K562 (cell line): ENCODE data around the gene HRH1. TPM values are rescaled to one million over a fixed set of nuclear protein-coding genes. Genes with fewer than 3 reads are reported as not detected.
"Not testable (repeated sequence)": the region's sequence is repeated elsewhere in the genome, so short reads cannot be mapped to it uniquely, and the experiment has no call there.

Experiments
- ATAC-seq: fragments of 200-7000 bp; cut with Tn5 transposase; 3 replicates; pipeline ENCODE4 v1.9.1; 2020; ENCODE audit warnings: moderate library complexity
- BruUV-seq: library from RNA; stranded (reverse); fragments of 400-500 nt; replicated peaks from 2 replicates; lab custom pipeline; 2021; lab: Mats Ljungman, UMichigan
- CTCF ChIA-PET: fragments of 300-600 bp; formaldehyde crosslinking; extraction: SDS; loops from one replicate; lab custom pipeline; 2021; ENCODE audit warnings: low intra/inter-chr PET ratio; lab: Yijun Ruan, JAX
- POLR2A ChIA-PET: fragments of 300-600, 350-650 bp; sonication (Branson Sonifier 250); formaldehyde crosslinking; extraction: SDS; loops from one replicate; lab custom pipeline; 2021; ENCODE audit warnings: antibody characterized with exemption, inconsistent platforms; lab: Yijun Ruan, JAX
- DNase-seq, 4 experiments: peaks; one replicate each; pipeline versions ENCODE4 v3.0.0 to v3.0.0-alpha.2; 2011 to 2018; ENCODE audit warnings: low spot score in 3 of 4, mixed read lengths in 3 of 4; ENCODE audit errors: extremely low read depth in 1 of 4
- FAIRE-seq: peaks from 2 replicates; lab custom pipeline; 2011; peaks lifted over from hg19 to GRCh38; lab: Jason Lieb, UNC
- H2AFZ ChIP-seq: 2 replicates; pipeline ENCODE4 v1.6.0; 2011; ENCODE audit warnings: low read depth, low read length, control low read depth, inconsistent platforms
- H3K27ac ChIP-seq: fragments of 200-600 bp; 3 replicates; pipeline ENCODE4 v1.8.0; 2011; ENCODE audit warnings: low read depth, mild to moderate bottlenecking, control low read depth, inconsistent platforms, low read length, moderate library complexity, mixed read lengths; ENCODE audit errors: extremely low read depth
- H3K27me3 ChIP-seq, 2 experiments: fragments of 300-600 bp in 1 of 2; 2 replicates in 1 of 2; 3 replicates in 1 of 2; pipeline versions ENCODE4 v1.6.0 to v1.8.0; 2011; ENCODE audit warnings: inconsistent platforms in 2 of 2, low read length in 2 of 2, mild to moderate bottlenecking in 1 of 2, mixed read lengths in 1 of 2, moderate library complexity in 1 of 2; ENCODE audit not compliant: control insufficient read depth in 2 of 2, insufficient read depth in 2 of 2
- H3K36me3 ChIP-seq: fragments of 300-600 bp; 3 replicates; pipeline ENCODE4 v1.8.0; 2011; ENCODE audit warnings: mild to moderate bottlenecking, low read length, inconsistent platforms; ENCODE audit not compliant: control insufficient read depth, insufficient read depth
- H3K4me1 ChIP-seq, 2 experiments: fragments of 200-600 bp in 1 of 2; replicated peaks in 1 of 2; 2 replicates in 1 of 2; 3 replicates in 1 of 2; pipeline versions ENCODE4 v1.5.1 to v1.8.0; 2011; ENCODE audit warnings: inconsistent platforms in 2 of 2, low read length in 2 of 2, mild to moderate bottlenecking in 1 of 2, mixed read lengths in 1 of 2, moderate library complexity in 1 of 2; ENCODE audit not compliant: control insufficient read depth in 2 of 2, insufficient read depth in 2 of 2
- H3K4me2 ChIP-seq: 2 replicates; pipeline ENCODE4 v1.6.1; 2011; ENCODE audit warnings: low read length, control low read depth, inconsistent platforms, mixed read lengths; ENCODE audit not compliant: insufficient read depth
- H3K4me3 ChIP-seq: fragments of 200-600 bp; sonication (generic), shearing (Covaris generic); 2 replicates; pipeline ENCODE4 v1.5.1; 2016; ENCODE audit warnings: control low read depth, inconsistent platforms
- H3K79me2 ChIP-seq: fragments of 200-600 bp; 3 replicates; pipeline ENCODE4 v1.8.0; 2011; ENCODE audit warnings: low read length, inconsistent platforms; ENCODE audit not compliant: control insufficient read depth, insufficient read depth
- H3K9ac ChIP-seq, 2 experiments: 2 replicates each; pipeline versions ENCODE4 v1.6.0 to v1.6.1; 2011; ENCODE audit warnings: low read depth in 2 of 2, low read length in 2 of 2, control low read depth in 1 of 2, inconsistent platforms in 1 of 2, mild to moderate bottlenecking in 1 of 2, mixed read lengths in 1 of 2; ENCODE audit not compliant: insufficient read depth in 1 of 2
- H3K9me1 ChIP-seq: one replicate; pipeline ENCODE4 v1.6.0; 2011; ENCODE audit warnings: inconsistent platforms, mild to moderate bottlenecking, low read length, moderate library complexity; ENCODE audit not compliant: control insufficient read depth, insufficient read depth
- H3K9me3 ChIP-seq: replicated peaks from 2 replicates; pipeline ENCODE4 v1.5.1; 2011; ENCODE audit warnings: low read depth, low read length, inconsistent platforms; ENCODE audit not compliant: control insufficient read depth, insufficient read depth
- H4K20me1 ChIP-seq: replicated peaks from 2 replicates; pipeline ENCODE4 v1.6.1; 2011; ENCODE audit warnings: low read length, inconsistent platforms, mixed read lengths; ENCODE audit not compliant: control insufficient read depth, insufficient read depth
- CTCF ChIP-seq, 3 experiments: IDR thresholded peaks in 2 of 3; conservative IDR thresholded peaks in 1 of 3; 2 replicates each; pipeline ENCODE4 v1.5.1; 2011 to 2012; ENCODE audit warnings: low read length in 3 of 3, mild to moderate bottlenecking in 3 of 3, control low read depth in 2 of 3, improper control_type of control experiment in 1 of 3, inconsistent platforms in 1 of 3, low read depth in 1 of 3, mixed read lengths in 1 of 3, moderate library complexity in 1 of 3; ENCODE audit not compliant: insufficient read depth in 2 of 3
- E2F3 ChIP-seq: fragments of 250-450 bp; sonication (Bioruptor Pico); IDR thresholded peaks from 2 replicates; pipeline ENCODE4 v1.4.0; 2020; ENCODE audit warnings: mild to moderate bottlenecking
- MAZ ChIP-seq, 2 experiments: fragments of 450-650 bp in 1 of 2; sonication (generic) in 1 of 2; formaldehyde crosslinking; IDR thresholded peaks in 1 of 2; conservative IDR thresholded peaks in 1 of 2; 2 replicates each; pipeline versions ENCODE4 v1.4.0 to v1.5.0; 2020; ENCODE audit warnings: mild to moderate bottlenecking in 1 of 2, missing genetic modification reagents in 1 of 2
- POLR2A ChIP-seq: fragments of 450-650 bp; conservative IDR thresholded peaks from 2 replicates; pipeline ENCODE4 v1.6.1; 2016
- PPARD ChIP-seq: fragments of 250-450 bp; sonication (Bioruptor Pico); IDR thresholded peaks from 2 replicates; pipeline ENCODE4 v1.8.0; 2022; ENCODE audit warnings: inconsistent platforms, mild to moderate bottlenecking, moderate library complexity
- TFE3 ChIP-seq: fragments of 450-650 bp; formaldehyde crosslinking; IDR thresholded peaks from 2 replicates; pipeline ENCODE4 v1.4.0; 2020; ENCODE audit warnings: mild to moderate bottlenecking, mixed read lengths
- WGBS: fragments of 100-300 bp; shearing (Covaris generic); methylation state at CpG from one replicate; pipeline ENCODE4 v1.1.6; 2016; ENCODE audit warnings: low coverage, mixed read lengths; ENCODE audit not compliant: insufficient coverage; ENCODE audit errors: missing lambda C conversion rate; 5-methylcytosine and 5-hydroxymethylcytosine counted together
- in situ Hi-C: fragments of 300-500 bp; cut with MboI; formaldehyde crosslinking; loops from 4 replicates; pipeline ENCODE4 v1.15.0; 2018; ENCODE audit warnings: inconsistent platforms, mixed read lengths
- intact Hi-C: fragments of 100-400 bp; cut with micrococcal nuclease; formaldehyde crosslinking; loops from 2 replicates; pipeline ENCODE4 v1.14.2; 2022
- polyA plus RNA-seq, 8 experiments: library from polyadenylated mRNA; depleted of rRNA in 4 of 8; stranded (reverse) in 5 of 8; unstranded in 3 of 8; fragments of >200 nt; fragmentation: Nextera tagmentation in 2 of 8; fragmentation: Illumina TruSeq in 1 of 8; extraction: Ambion mirVana in 2 of 8; extraction: Trizol in 1 of 8; gene quantifications; 2 replicates each; pipeline versions ENCODE4 v1.2.1 to v1.2.3, GENCODE V29; 2011 to 2014; ENCODE audit warnings: inconsistent platforms in 1 of 8, missing spikeins in 1 of 8
- total RNA-seq, 7 experiments: library from RNA; depleted of rRNA in 6 of 7; stranded (reverse); fragments of >200 nt in 6 of 7; fragmentation: Illumina TruSeq in 2 of 7; extraction: Trizol in 2 of 7; gene quantifications; 2 replicates each; pipeline versions ENCODE4 v1.2.1 to v1.2.3, GENCODE V29; 2011 to 2021; ENCODE audit warnings: low replicate concordance in 1 of 7
- TF ChIP-seq, protein P1 (sequence below): fragments of 450-650 bp; IDR thresholded peaks from 2 replicates; pipeline ENCODE4 v1.6.1; 2017; ENCODE audit warnings: antibody characterized with exemption, mild to moderate bottlenecking

Gene HRH1
- total and polyA plus RNA-seq, 9 of the 15 experiments (the other 6 are each of a cell fraction or from before 2014, with no cell fraction given) = 0.03 to 0.15 (median 0.06) TPM; not detected in 1

DNA sequence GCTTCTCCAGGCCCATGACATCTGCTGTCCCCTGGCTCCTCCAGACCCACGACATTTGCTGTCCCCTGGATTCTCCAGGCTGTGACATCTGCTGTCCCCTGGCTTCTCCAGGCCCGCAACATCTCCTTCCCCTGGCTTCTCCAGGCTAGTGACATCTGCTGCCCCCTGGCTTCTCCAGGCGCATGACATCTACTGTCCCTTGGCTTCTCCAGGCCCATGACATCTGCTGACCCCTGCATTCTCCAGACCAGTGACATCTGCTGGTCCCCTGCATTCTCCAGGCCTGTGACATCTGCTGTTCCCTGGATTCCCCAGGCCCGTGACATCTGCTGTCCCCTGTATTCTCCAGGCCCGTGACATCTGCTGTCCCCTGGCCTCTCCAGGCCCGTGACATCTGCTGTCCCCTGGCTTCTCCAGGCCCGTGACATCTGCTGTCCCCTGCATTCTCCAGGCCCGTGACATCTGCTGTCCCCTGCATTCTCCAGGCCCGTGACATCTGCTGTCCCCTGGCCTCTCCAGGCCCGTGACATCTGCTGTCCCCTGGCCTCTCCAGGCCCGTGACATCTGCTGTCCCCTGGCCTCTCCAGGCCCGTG lies 12.6 kb downstream of the HRH1 start:
- ATAC-seq, H3K9me1 ChIP-seq, H3K79me2 ChIP-seq, H3K36me3 ChIP-seq, in situ Hi-C loops, H3K4me1 ChIP-seq, H3K4me3 ChIP-seq, H3K27ac ChIP-seq, intact Hi-C loops, BruUV-seq, H2AFZ ChIP-seq, H3K9me3 ChIP-seq, H3K4me2 ChIP-seq, H4K20me1 ChIP-seq, FAIRE-seq, H3K9ac ChIP-seq, POLR2A ChIA-PET: not testable (repeated sequence)
- WGBS = 2% methylated on average over 9 of the region's 12 CpGs
- DNase-seq = peak; percentile 20 to 36 (median 34)
- CTCF ChIA-PET = interaction anchor here (1.0 kb wide), 1 partner anchor 214 kb away, joined by 4 read pairs; no protein-coding TSS in a partner anchor
- peaks cover 20 to 50% of the 10 kb centered on the region in 2 experiments; a peak in 4 of 5 replicates for H3K27me3 ChIP-seq
- TF ChIP-seq CTCF (IDR thresholded peaks at IDR 0.05 in 2 of 3, conservative IDR thresholded peaks at IDR 0.05 in 1 of 3; ENCODE audit: insufficient read depth in 2 of 3, low read depth in 1 of 3, low read length in 3 of 3) = peak; percentile 44 to 56 (median 47)

DNA sequence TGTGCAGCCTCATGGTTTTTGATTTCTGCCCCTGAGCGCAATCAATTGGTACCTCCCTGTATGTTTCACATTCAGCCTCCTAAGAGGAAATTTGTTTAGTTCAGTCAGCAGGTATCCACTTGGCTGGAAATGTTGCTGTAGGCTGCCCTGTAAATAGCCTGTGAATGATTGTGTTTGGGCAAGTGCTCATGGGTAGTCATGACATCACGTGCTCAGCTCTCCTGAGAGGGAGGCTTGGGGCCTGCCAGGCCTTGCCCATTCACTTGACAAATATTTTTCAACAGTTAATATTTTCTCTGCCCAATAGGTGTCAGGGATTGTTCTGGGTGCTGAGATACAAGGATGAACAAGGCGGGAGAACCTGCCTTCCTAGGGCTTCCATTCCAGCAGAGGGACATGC lies 13.3 kb downstream of the HRH1 start:
- Histone ChIP-seq H3K27me3 (peaks cover 23 to 56% of the 10 kb centered on the region in 2 experiments), H4K20me1 (peaks cover 4% of the 10 kb centered on the region; the same call in 1 of the 2 replicates), H3K79me2 (no peaks in the 10 kb centered on the region), H3K4me2 (no peak overlapping the region), H2AFZ (no peak overlapping the region), H3K9me3 (no peaks in the 10 kb centered on the region), H3K4me3 (no peak overlapping the region), H3K36me3 (no peaks in the 10 kb centered on the region), H3K4me1 (no peaks in the 10 kb centered on the region), H3K27ac (no peak overlapping the region), H3K9me1 (no peaks in the 10 kb centered on the region), H3K9ac (no peak overlapping the region)
- in situ Hi-C loops = no loop called here
- POLR2A ChIA-PET = no interaction called here
- intact Hi-C loops = no loop called here
- CTCF ChIA-PET = no interaction called here
- 9% methylated on average over 3 of the region's 3 CpGs for WGBS
- no peak for ATAC-seq
- FAIRE-seq = no peak
- BruUV-seq = no TSS peak
- no peak for DNase-seq
- TF ChIP-seq MAZ (CRISPR knock-in tag; conservative IDR thresholded peaks at IDR 0.05 in 1 of 2, IDR thresholded peaks at IDR 0.05 in 1 of 2) (no peak), E2F3 (no peak), PPARD (CRISPR knock-in tag) (no peak), POLR2A (no peak), TFE3 (CRISPR knock-in tag) (no peak)
- TF ChIP-seq, protein P1, sequence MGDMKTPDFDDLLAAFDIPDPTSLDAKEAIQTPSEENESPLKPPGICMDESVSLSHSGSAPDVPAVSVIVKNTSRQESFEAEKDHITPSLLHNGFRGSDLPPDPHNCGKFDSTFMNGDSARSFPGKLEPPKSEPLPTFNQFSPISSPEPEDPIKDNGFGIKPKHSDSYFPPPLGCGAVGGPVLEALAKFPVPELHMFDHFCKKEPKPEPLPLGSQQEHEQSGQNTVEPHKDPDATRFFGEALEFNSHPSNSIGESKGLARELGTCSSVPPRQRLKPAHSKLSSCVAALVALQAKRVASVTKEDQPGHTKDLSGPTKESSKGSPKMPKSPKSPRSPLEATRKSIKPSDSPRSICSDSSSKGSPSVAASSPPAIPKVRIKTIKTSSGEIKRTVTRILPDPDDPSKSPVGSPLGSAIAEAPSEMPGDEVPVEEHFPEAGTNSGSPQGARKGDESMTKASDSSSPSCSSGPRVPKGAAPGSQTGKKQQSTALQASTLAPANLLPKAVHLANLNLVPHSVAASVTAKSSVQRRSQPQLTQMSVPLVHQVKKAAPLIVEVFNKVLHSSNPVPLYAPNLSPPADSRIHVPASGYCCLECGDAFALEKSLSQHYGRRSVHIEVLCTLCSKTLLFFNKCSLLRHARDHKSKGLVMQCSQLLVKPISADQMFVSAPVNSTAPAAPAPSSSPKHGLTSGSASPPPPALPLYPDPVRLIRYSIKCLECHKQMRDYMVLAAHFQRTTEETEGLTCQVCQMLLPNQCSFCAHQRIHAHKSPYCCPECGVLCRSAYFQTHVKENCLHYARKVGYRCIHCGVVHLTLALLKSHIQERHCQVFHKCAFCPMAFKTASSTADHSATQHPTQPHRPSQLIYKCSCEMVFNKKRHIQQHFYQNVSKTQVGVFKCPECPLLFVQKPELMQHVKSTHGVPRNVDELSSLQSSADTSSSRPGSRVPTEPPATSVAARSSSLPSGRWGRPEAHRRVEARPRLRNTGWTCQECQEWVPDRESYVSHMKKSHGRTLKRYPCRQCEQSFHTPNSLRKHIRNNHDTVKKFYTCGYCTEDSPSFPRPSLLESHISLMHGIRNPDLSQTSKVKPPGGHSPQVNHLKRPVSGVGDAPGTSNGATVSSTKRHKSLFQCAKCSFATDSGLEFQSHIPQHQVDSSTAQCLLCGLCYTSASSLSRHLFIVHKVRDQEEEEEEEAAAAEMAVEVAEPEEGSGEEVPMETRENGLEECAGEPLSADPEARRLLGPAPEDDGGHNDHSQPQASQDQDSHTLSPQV = no peak
